ENCODE data around the gene PKD2L1.
"Not testable (repeated sequence)": the region's sequence is repeated elsewhere in the genome, so short reads cannot be mapped to it uniquely, and the experiment has no call there.

DNA sequence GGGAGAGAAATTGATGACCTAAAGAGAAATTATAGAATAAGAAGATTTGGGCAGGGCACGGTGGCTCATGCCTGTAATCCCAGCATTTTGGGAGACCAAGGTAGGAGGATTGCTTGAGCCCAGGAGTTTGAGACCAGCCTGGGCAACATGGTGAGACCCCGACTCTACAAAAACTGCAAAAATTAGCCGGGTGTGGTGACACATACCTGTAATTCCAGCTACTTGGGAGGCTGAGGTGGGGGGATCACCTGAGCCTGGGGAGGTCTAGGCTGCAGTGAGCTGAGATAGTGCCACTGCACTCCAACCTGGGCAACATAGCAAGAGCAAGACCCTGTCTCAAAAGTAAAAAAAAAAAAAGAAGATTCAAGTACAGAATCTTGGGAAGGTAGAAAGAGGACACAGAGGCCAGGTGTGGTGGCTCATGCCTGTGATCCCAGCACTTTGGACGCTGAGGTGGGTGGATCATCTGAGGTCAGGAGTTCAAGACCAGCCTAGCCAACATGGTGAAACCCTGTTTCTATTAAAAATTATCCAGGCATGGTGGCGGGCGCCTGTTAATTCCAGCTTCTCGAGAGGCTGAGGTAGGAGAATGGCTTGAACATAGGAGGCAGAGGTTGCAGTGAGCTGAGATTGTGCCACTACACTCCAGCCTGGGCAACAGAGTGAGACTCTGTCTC is 44.8 kb upstream of the PKD2L1 start:
- TF ChIP-seq CTCF, POLR2A (IDR thresholded peaks at IDR 0.05): not testable (repeated sequence)
